RWPE1 (cell line): ENCODE results near the gene PRR33.
A peak's percentile ranks its signal among the peaks of the same experiment; 100 is the strongest.
"Not testable (repeated sequence)": the region's sequence is repeated elsewhere in the genome, so short reads cannot be mapped to it uniquely, and the experiment has no call there.

Experiments
- CTCF ChIA-PET: fragments of 350-600 bp; sonication (Branson Sonifier 250); formaldehyde crosslinking; extraction: SDS; loops from one replicate; lab custom pipeline; 2021; lab: Yijun Ruan, JAX
- POLR2A ChIA-PET: fragments of 400-600 bp; formaldehyde crosslinking; extraction: SDS; loops from one replicate; lab custom pipeline; 2020; ENCODE audit warnings: antibody characterized with exemption; ENCODE audit not compliant: low non-redundant PET; lab: Yijun Ruan, JAX
- DNase-seq: peaks from one replicate; pipeline ENCODE4 v3.0.0; 2012; ENCODE audit warnings: low spot score
- H3K27ac ChIP-seq: fragments of 450-650 bp; 2 replicates; pipeline ENCODE4 v1.5.1; 2017
- TF ChIP-seq, protein P1 (sequence below): fragments of 450-650 bp; conservative IDR thresholded peaks from 2 replicates; pipeline ENCODE4 v1.5.1; 2017; ENCODE audit warnings: low read depth, mild to moderate bottlenecking

Gene PRR33

DNA sequence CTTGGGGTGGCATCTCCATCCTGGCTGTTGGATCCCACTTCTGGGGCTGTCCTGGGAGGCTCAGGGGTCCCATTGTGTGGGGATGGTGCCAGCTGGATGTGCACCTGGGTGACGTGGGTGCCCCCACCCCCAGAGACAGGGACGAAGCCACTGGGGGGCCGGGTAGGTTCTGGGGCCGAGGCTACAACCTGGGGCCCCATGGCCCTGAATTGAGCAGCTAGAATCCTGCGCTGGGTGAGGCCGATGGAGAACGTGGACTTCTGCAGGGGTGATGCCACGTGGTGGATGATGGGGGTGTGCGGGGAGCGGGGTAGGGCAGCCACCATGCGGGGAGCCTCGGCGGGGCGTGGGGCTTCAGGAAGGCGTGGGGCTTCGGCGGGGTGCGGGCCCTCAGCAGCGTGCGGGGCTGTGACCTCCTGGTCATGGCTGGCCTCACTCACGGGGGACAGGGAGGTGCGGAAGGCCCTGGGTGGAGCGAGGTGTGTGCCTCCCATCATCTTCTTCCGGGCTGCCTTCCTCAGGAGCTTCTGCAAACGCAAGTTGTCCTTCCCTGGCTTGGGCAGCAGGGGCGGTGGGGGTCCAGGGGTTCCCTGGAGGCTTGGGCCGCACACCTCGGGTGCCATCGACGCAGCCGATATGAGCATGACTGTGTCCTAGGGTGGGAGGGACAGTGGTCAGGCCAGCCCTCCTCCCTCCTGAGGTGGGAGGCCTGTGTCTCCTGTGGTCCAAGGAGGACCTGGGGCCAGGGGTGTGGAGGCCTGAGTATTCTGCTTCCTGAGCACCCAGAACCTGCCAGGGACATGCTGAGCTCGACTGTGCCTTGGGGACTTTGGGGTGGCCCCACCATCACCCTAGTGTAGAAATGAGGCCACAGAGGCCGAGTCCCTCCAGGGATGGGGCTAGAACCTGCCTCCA lies 1.5 kb downstream of the PRR33 start:
- DNase-seq = no peak
- POLR2A ChIA-PET = no interaction called here
- TF ChIP-seq, protein P1, sequence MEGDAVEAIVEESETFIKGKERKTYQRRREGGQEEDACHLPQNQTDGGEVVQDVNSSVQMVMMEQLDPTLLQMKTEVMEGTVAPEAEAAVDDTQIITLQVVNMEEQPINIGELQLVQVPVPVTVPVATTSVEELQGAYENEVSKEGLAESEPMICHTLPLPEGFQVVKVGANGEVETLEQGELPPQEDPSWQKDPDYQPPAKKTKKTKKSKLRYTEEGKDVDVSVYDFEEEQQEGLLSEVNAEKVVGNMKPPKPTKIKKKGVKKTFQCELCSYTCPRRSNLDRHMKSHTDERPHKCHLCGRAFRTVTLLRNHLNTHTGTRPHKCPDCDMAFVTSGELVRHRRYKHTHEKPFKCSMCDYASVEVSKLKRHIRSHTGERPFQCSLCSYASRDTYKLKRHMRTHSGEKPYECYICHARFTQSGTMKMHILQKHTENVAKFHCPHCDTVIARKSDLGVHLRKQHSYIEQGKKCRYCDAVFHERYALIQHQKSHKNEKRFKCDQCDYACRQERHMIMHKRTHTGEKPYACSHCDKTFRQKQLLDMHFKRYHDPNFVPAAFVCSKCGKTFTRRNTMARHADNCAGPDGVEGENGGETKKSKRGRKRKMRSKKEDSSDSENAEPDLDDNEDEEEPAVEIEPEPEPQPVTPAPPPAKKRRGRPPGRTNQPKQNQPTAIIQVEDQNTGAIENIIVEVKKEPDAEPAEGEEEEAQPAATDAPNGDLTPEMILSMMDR = no peak
- peak overlapping the region; percentile 72 for H3K27ac ChIP-seq
- CTCF ChIA-PET = interaction anchor here (1.8 kb wide), 1 partner anchor 8 kb away, joined by 5 read pairs; no protein-coding TSS in a partner anchor

DNA sequence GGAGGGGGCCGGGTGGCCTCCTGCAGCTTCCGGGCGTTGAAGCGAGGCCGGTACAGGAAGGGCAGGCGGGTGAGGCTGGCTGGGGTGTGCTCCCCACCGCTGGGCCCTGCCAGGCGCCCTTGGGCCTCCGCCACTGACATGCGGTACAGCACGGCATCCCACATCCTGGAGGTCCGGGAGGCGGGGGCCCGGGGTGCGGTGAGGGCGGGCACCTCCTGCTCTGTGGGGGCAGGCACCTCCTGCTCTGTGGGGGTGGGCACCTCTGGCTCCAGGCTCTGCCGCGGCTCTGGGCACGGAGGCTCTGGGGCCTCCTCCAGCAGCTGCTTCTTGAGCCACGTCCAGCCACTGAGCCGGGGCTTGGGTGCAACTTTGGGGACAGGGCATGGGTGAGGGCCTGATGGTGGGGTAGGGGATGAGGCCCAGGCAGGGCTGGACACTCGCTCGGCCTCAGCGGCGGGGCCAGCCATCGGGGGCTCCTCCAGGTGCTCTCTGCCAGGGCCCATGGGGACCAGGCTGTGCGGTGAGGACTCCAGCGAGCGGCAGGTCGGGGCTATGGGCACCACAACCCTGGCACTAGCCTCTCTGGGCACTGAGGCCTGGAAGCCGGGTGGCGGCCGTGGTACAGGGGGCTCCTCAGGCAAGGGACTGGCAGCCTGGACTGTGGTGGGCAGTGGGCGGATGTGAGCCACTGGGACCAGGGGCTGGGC lies 2.3 kb downstream of the PRR33 start:
- no peak for DNase-seq
- ChIA-PET POLR2A (no interaction called here), CTCF (interaction anchor here (0.5 kb wide), 1 partner anchor 194 kb away, joined by 4 read pairs; no protein-coding TSS in a partner anchor)
- peak overlapping the region; percentile 72 for H3K27ac ChIP-seq
- TF ChIP-seq, protein P1 = no peak

GRCh38 chr11:1888811-1889210 lies 2.9 kb downstream of the PRR33 start:
- H3K27ac ChIP-seq = peak overlapping the region; percentile 72
- ChIA-PET CTCF (interaction anchor here (0.5 kb wide), 1 partner anchor 193 kb away, joined by 4 read pairs; no protein-coding TSS in a partner anchor), POLR2A (no interaction called here)
- TF ChIP-seq, protein P1 = no peak
- DNase-seq = no peak

DNA sequence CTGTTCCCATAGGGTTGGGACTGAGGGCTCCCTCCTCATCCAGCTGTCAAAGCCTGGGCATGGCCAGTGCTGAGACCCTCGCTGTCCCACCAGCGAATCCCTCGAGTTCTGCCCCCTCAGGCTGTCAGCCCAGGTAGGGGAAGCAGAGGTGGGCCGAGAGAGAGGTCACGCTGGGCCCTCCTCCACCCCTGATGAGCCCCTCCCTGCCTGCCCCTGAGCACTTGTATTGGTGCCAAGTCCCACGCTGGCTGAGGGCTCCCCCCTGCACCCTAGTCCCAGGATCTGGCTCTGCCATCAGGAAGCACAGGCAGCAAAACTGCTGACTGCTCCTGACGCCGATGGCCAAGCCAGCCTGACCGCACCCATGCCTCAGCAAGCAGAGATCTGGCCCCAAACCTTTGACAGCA lies 3.3 kb downstream of the PRR33 start:
- CTCF ChIA-PET = interaction anchor here (1.1 kb wide), 1 partner anchor 195 kb away, joined by 3 read pairs; no protein-coding TSS in a partner anchor
- H3K27ac ChIP-seq = peak overlapping the region; percentile 72
- no peak for DNase-seq
- POLR2A ChIA-PET = no interaction called here
- TF ChIP-seq, protein P1 = no peak

DNA sequence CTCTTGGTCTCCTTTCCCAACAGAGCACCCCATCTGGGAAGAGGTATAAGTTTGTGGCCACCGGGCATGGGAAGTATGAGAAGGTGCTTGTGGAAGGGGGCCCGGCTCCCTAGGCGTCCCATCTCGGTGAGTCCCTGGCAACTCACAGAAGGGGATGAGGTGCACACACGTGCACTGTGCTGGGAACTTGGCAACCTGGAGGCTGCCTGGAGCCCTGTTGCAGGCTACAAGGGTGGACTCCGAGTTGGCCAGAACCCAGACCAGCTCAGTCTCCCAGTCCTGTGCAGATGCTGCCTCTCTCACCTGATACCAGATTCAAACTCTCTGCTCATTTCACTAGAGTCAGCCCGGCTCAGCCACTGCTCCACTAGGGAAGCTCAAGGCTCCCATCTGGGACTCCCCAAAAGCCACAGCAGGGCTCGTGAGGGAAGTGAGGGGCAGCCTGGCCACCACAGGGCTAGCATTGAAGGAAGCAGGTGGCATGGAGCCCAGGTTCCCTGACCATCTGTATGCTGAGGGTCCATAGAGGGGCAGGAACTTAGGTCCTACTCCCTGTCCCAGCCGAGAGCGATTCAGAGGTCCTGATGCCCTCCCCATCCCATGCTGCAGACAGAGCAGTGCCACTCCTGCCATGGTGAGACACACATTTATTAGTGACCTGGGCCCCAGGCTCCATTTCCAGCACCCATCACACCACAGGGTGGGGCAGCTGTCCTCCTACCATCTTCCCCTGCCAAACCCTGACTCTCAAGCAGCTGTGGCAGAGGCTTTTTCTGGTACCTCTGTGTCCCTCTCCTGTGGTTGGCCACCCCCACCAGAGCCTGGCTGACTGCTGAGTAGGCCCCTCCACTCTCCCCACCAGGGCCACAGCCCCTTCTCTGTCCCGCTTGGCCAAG lies 4.0 kb downstream of the PRR33 start:
- peak overlapping the region; percentile 72 for H3K27ac ChIP-seq
- no peak for DNase-seq
- ChIA-PET CTCF (interaction anchor here (1.1 kb wide), 1 partner anchor 194 kb away, joined by 3 read pairs; no protein-coding TSS in a partner anchor), POLR2A (no interaction called here)
- TF ChIP-seq, protein P1 = no peak

GRCh38 chr11:1886551-1886950 lies 5.1 kb downstream of the PRR33 start:
- CTCF ChIA-PET, DNase-seq, POLR2A ChIA-PET: not testable (repeated sequence)
- peak overlapping the region; percentile 72 for H3K27ac ChIP-seq
